H1 (cell line): ENCODE results near the gene BCL2L1. TPM values are rescaled to one million over a fixed set of nuclear protein-coding genes. Genes with fewer than 3 reads are reported as not detected.

Experiments used
- CTCF ChIA-PET: fragments of 300-600 bp; sonication (Branson Sonifier 250); formaldehyde crosslinking; loops from one replicate; lab custom pipeline; 2021; ENCODE audit not compliant: partially characterized antibody; lab: Charles Lee
- POLR2A ChIA-PET: fragments of 300-600 bp; sonication (Branson Sonifier 250); formaldehyde crosslinking; loops from one replicate; lab custom pipeline; 2021; ENCODE audit warnings: inconsistent platforms; ENCODE audit not compliant: partially characterized antibody; lab: Charles Lee
- DNase-seq, 2 experiments: peaks; one replicate each; pipeline versions ENCODE4 v3.0.0 to v3.0.0-alpha.2; 2010 to 2022; ENCODE audit warnings: low spot score in 2 of 2, low read depth in 1 of 2, mixed read lengths in 1 of 2
- FAIRE-seq: peaks from 2 replicates; lab custom pipeline; 2011; peaks lifted over from hg19 to GRCh38; lab: Jason Lieb, UNC
- H2AFZ ChIP-seq: 2 replicates; pipeline ENCODE4 v1.8.1; 2012; ENCODE audit warnings: low read length, inconsistent platforms
- H2AK5ac ChIP-seq: 2 replicates; pipeline ENCODE4 v1.6.1; 2013; ENCODE audit warnings: low read depth, low read length
- H2BK120ac ChIP-seq: replicated peaks from 2 replicates; pipeline ENCODE3; 2013; ENCODE audit warnings: low read depth, low read length, inconsistent platforms
- H2BK12ac ChIP-seq: 2 replicates; pipeline ENCODE4 v1.6.1; 2013; ENCODE audit warnings: low read depth, low read length
- H2BK15ac ChIP-seq: 2 replicates; pipeline ENCODE4 v1.6.1; 2013; ENCODE audit warnings: low read length
- H2BK20ac ChIP-seq: 2 replicates; pipeline ENCODE4 v1.6.1; 2013; ENCODE audit warnings: low read length
- H2BK5ac ChIP-seq: 2 replicates; pipeline ENCODE4 v1.6.1; 2013; ENCODE audit warnings: low read depth, low read length
- H3K14ac ChIP-seq: 2 replicates; pipeline ENCODE4 v1.6.1; 2013; ENCODE audit warnings: inconsistent platforms; ENCODE audit not compliant: insufficient read length
- H3K18ac ChIP-seq: 2 replicates; pipeline ENCODE4 v1.6.1; 2013; ENCODE audit warnings: low read length; ENCODE audit errors: extremely low read depth
- H3K23ac ChIP-seq: 2 replicates; pipeline ENCODE4 v1.6.1; 2013; ENCODE audit warnings: inconsistent platforms; ENCODE audit not compliant: insufficient read length
- H3K23me2 ChIP-seq: 2 replicates; pipeline ENCODE4 v1.6.1; 2013; ENCODE audit warnings: low read depth, low read length
- H3K27ac ChIP-seq: 2 replicates; pipeline ENCODE4 v1.6.1; 2011; ENCODE audit warnings: low read depth, low read length, inconsistent platforms
- H3K27me3 ChIP-seq, 4 experiments: replicated peaks in 1 of 4; 1 replicate in 1 of 4; 2 replicates in 3 of 4; pipeline versions ENCODE4 v1.6.1 to v1.8.1; 2011 to 2013; ENCODE audit warnings: low read length in 3 of 4, mild to moderate bottlenecking in 3 of 4, inconsistent platforms in 2 of 4, mixed read lengths in 2 of 4, moderate library complexity in 1 of 4; ENCODE audit not compliant: control insufficient read depth in 3 of 4, insufficient read depth in 3 of 4; ENCODE audit errors: extremely low read depth in 1 of 4
- H3K36me3 ChIP-seq, 4 experiments: 2 replicates each; pipeline versions ENCODE4 v1.6.1 to v1.8.1; 2011 to 2013; ENCODE audit warnings: mild to moderate bottlenecking in 4 of 4, low read length in 3 of 4, moderate library complexity in 2 of 4, control low read depth in 1 of 4, inconsistent platforms in 1 of 4; ENCODE audit not compliant: insufficient read depth in 4 of 4, control insufficient read depth in 2 of 4
- H3K4ac ChIP-seq: replicated peaks from 2 replicates; pipeline ENCODE3; 2013; ENCODE audit warnings: low read length, low read depth, mixed read lengths, inconsistent platforms; ENCODE audit not compliant: insufficient read length
- H3K4me1 ChIP-seq, 4 experiments: replicated peaks in 1 of 4; 1 replicate in 1 of 4; 2 replicates in 3 of 4; pipeline versions ENCODE4 v1.6.1 to v1.8.1; 2011 to 2013; ENCODE audit warnings: low read length in 3 of 4, inconsistent platforms in 2 of 4, mixed read lengths in 1 of 4; ENCODE audit not compliant: insufficient read depth in 4 of 4, control insufficient read depth in 3 of 4
- H3K4me2 ChIP-seq, 2 experiments: 2 replicates each; pipeline versions ENCODE4 v1.6.1 to v1.8.1; 2011 to 2013; ENCODE audit warnings: low read depth in 2 of 2, low read length in 2 of 2, control low read depth in 1 of 2, inconsistent platforms in 1 of 2, mild to moderate bottlenecking in 1 of 2; ENCODE audit not compliant: insufficient read depth in 1 of 2
- H3K4me3 ChIP-seq, 4 experiments: fragments of 200-600, 300-600 bp in 1 of 4; sonication (generic), shearing (Covaris generic), sonication (Bioruptor Twin) in 1 of 4; 2 replicates each; pipeline versions ENCODE4 v1.5.1 to v1.8.1; 2011 to 2016; ENCODE audit warnings: low read length in 4 of 4, low read depth in 3 of 4, control low read depth in 2 of 4, inconsistent platforms in 2 of 4, mild to moderate bottlenecking in 2 of 4, mixed read lengths in 1 of 4, moderate library complexity in 1 of 4; ENCODE audit not compliant: insufficient read depth in 2 of 4; ENCODE audit errors: extremely low read depth in 1 of 4
- H3K56ac ChIP-seq: replicated peaks from 2 replicates; pipeline ENCODE3; 2013; ENCODE audit warnings: low read depth, mild to moderate bottlenecking, mixed read lengths, low read length, inconsistent platforms; ENCODE audit not compliant: insufficient read length
- H3K79me1 ChIP-seq: 2 replicates; pipeline ENCODE4 v1.6.1; 2013; ENCODE audit warnings: low read depth, low read length, control low read depth
- H3K79me2 ChIP-seq, 2 experiments: 2 replicates each; pipeline versions ENCODE4 v1.6.1 to v1.8.1; 2012 to 2013; ENCODE audit warnings: low read length in 2 of 2, mild to moderate bottlenecking in 2 of 2, inconsistent platforms in 1 of 2; ENCODE audit not compliant: insufficient read depth in 2 of 2, control insufficient read depth in 1 of 2
- H3K9ac ChIP-seq, 4 experiments: replicated peaks in 1 of 4; 1 replicate in 1 of 4; 2 replicates in 3 of 4; pipeline versions ENCODE4 v1.6.1 to v1.8.1; 2011 to 2013; ENCODE audit warnings: low read depth in 3 of 4, low read length in 3 of 4, control low read depth in 2 of 4, mild to moderate bottlenecking in 2 of 4, moderate library complexity in 2 of 4, inconsistent platforms in 1 of 4; ENCODE audit errors: extremely low read depth in 1 of 4
- H3K9me3 ChIP-seq, 2 experiments: 2 replicates each; pipeline versions ENCODE4 v1.6.1 to v1.8.1; 2012 to 2013; ENCODE audit warnings: mild to moderate bottlenecking in 2 of 2, moderate library complexity in 2 of 2, control low read depth in 1 of 2, inconsistent platforms in 1 of 2, low read depth in 1 of 2, low read length in 1 of 2, mixed read lengths in 1 of 2; ENCODE audit not compliant: insufficient read depth in 2 of 2
- H4K20me1 ChIP-seq, 2 experiments: replicated peaks in 1 of 2; 2 replicates each; pipeline versions ENCODE3 to v1.8.1; 2011 to 2013; ENCODE audit warnings: inconsistent platforms in 2 of 2, low read length in 2 of 2, mild to moderate bottlenecking in 1 of 2; ENCODE audit not compliant: insufficient read depth in 2 of 2, control insufficient read depth in 1 of 2
- H4K5ac ChIP-seq: 2 replicates; pipeline ENCODE4 v1.6.1; 2013; ENCODE audit warnings: low read length, low read depth, mixed read lengths, inconsistent platforms; ENCODE audit not compliant: insufficient read length
- H4K8ac ChIP-seq: 2 replicates; pipeline ENCODE4 v1.8.0; 2013; ENCODE audit warnings: mild to moderate bottlenecking, moderate library complexity, low read length, inconsistent platforms; ENCODE audit not compliant: insufficient read depth; ENCODE audit errors: extremely low read depth
- H4K91ac ChIP-seq: replicated peaks from 2 replicates; pipeline ENCODE3; 2013; ENCODE audit warnings: low read length, mixed read lengths, inconsistent platforms; ENCODE audit not compliant: insufficient read length
- BRCA1 ChIP-seq: IDR thresholded peaks from 2 replicates; pipeline ENCODE4 v1.6.1; 2012; ENCODE audit warnings: low read depth, low read length, improper control_type of control experiment
- CHD2 ChIP-seq: IDR thresholded peaks from 2 replicates; pipeline ENCODE4 v1.6.1; 2012; ENCODE audit warnings: low read length, improper control_type of control experiment
- EP300 ChIP-seq, 2 experiments: IDR thresholded peaks; 1 replicate in 1 of 2; 2 replicates in 1 of 2; pipeline ENCODE4 v1.6.1; 2011 to 2012; ENCODE audit warnings: low read depth in 2 of 2, low read length in 2 of 2, mild to moderate bottlenecking in 2 of 2, borderline replicate concordance in 1 of 2, inconsistent platforms in 1 of 2, moderate library complexity in 1 of 2
- MAFK ChIP-seq: IDR thresholded peaks from 2 replicates; pipeline ENCODE4 v1.6.1; 2012; ENCODE audit warnings: low read depth, mild to moderate bottlenecking, improper control_type of control experiment, low read length
- RXRA ChIP-seq: IDR thresholded peaks from 2 replicates; pipeline ENCODE4 v1.6.1; 2011; ENCODE audit warnings: low read depth, mild to moderate bottlenecking, low read length, moderate library complexity; ENCODE audit not compliant: insufficient read depth
- SUZ12 ChIP-seq: fragments of 200-600 bp; sonication (generic); IDR thresholded peaks from 2 replicates; pipeline ENCODE4 v1.6.1; 2012; ENCODE audit warnings: mild to moderate bottlenecking, inconsistent platforms, low read length, moderate library complexity, mixed read lengths
- WGBS, 2 experiments: shearing (Covaris generic) in 1 of 2; methylation state at CpG; one replicate each; pipeline versions ENCODE4 v1.1.6 to v1.1.7; 2013 to 2015; ENCODE audit warnings: low lambda C conversion rate in 2 of 2, mixed read lengths in 2 of 2, inconsistent platforms in 1 of 2, low coverage in 1 of 2, missing lambda C conversion rate in 1 of 2; ENCODE audit not compliant: insufficient replicate concordance in 2 of 2, insufficient coverage in 1 of 2, insufficient read length in 1 of 2; ENCODE audit errors: extremely low coverage in 1 of 2, missing lambda C conversion rate in 1 of 2; 5-methylcytosine and 5-hydroxymethylcytosine counted together
- polyA plus RNA-seq, 7 experiments: library from polyadenylated mRNA; depleted of rRNA in 3 of 7; stranded (reverse) in 5 of 7; unstranded in 2 of 7; fragments of >200 nt in 5 of 7; fragments of 200-250 nt in 2 of 7; gene quantifications; 1 replicate in 5 of 7; 2 replicates in 1 of 7; 4 replicates in 1 of 7; pipeline versions ENCODE4 v1.2.1 to v1.2.3, GENCODE V29; 2011 to 2013; ENCODE audit warnings: missing spikeins in 2 of 7, mixed read lengths in 2 of 7
- total RNA-seq: library from RNA; stranded (reverse); fragmentation: NEBNext Ultra II Directional; extraction: Animal tissue kit (Norgen Biotek cat#: 25700); gene quantifications from 2 replicates; pipeline ENCODE4 v1.2.1, GENCODE V29; 2021
- TF ChIP-seq, protein P1 (sequence below): IDR thresholded peaks from 2 replicates; pipeline ENCODE4 v1.6.1; 2011; ENCODE audit warnings: low read depth, mild to moderate bottlenecking, low read length; ENCODE audit not compliant: insufficient read depth

BCL2L1 gene
- total and polyA plus RNA-seq, 2 of the 8 experiments (the other 6 are each of a cell fraction or from before 2014, with no cell fraction given) = 64.9 to 66.1 TPM

GRCh38 chr20:31770243-31770642 lies 47.6 kb upstream of the BCL2L1 start:
- Histone ChIP-seq H2AK5ac (no peak overlapping the region), H2BK12ac (no peak overlapping the region), H3K23me2 (no peaks in the 10 kb centered on the region), H2BK15ac (no peak overlapping the region), H2BK5ac (no peak overlapping the region), H4K5ac (no peak overlapping the region), H3K36me3 (peaks cover 31 to 68% (median 45%) of the 10 kb centered on the region in 4 experiments), H3K9me3 (no peaks in the 10 kb centered on the region), H3K79me1 (no peaks in the 10 kb centered on the region), H2AFZ (no peak overlapping the region), H2BK120ac (no peak overlapping the region), H4K8ac (no peak overlapping the region), H3K23ac (no peak overlapping the region), H3K4me2 (no peak overlapping the region), H3K9ac (no peak overlapping the region), H3K4me3 (no peak overlapping the region), H3K27ac (no peak overlapping the region), H4K20me1 (peaks cover 0 to 2% of the 10 kb centered on the region in 2 experiments), H4K91ac (no peak overlapping the region), H3K14ac (no peak overlapping the region), H3K27me3 (no peaks in the 10 kb centered on the region), H3K79me2 (no peaks in the 10 kb centered on the region), H2BK20ac (no peak overlapping the region), H3K4me1 (no peaks in the 10 kb centered on the region; a peak in 1 of 7 replicates), H3K18ac (no peak overlapping the region), H3K56ac (no peak overlapping the region), H3K4ac (no peak overlapping the region)
- TF ChIP-seq, protein P1, sequence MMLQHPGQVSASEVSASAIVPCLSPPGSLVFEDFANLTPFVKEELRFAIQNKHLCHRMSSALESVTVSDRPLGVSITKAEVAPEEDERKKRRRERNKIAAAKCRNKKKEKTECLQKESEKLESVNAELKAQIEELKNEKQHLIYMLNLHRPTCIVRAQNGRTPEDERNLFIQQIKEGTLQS = no peak
- TF ChIP-seq MAFK (no peak), SUZ12 (no peak), EP300 (IDR thresholded peaks at IDR 0.05; ENCODE audit: borderline replicate concordance in 1 of 2, low read depth in 2 of 2, low read length in 2 of 2) (no peak), RXRA (no peak), BRCA1 (no peak), CHD2 (no peak)
- ChIA-PET POLR2A (interaction anchor here (0.6 kb wide), 1 partner anchor 48 kb away, joined by 4 read pairs; no protein-coding TSS in a partner anchor), CTCF (no interaction called here)
- DNase-seq (no peak), FAIRE-seq (no peak)
- WGBS, 2 experiments = 92% methylated on average over 1 of the region's 1 CpG; no CpG with 5 or more reads in 1 of the 2 experiments
